ENCODE data around the gene TRIM37.

Gene TRIM37

DNA sequence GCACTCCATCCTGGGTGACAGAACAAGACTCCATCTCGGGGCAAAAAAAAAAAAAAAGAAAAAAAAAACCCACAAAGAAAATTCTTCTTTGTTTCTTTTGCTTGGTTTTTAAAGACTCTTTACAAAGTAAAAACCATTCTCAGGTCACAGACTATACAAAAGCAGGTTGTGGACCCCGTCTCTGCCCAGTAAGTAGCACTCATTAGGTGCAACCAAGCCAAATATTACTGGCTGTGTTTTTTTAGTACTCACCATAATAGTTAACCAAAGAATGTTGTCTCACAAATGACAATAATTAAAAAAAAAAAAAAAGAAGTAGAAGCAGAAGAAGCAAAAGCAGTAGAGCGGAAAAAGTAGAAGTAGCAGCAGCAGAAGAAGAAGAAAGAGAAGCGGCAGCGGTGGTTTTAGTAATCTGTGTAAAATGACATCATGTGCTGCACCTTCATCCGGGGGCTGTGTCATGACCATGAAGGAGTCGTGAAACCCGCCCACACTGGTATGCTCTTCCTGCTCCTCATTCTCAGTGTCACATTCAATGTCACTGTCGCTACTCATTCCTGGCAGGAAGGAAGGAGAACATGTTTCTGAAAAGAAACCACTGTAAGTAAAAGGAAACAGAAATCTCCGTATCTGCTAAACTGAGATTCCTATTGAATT is 105.4 kb downstream of the TRIM37 start:
- Histone ChIP-seq H3K27ac (ENCODE audit: low read length) (no peak overlapping the region), H3K9ac (ENCODE audit: low read length) (no peak overlapping the region), H3K36me3 (ENCODE audit: control insufficient read depth, low read depth, low read length) (peaks cover 21% of the 10 kb centered on the region), H3K27me3 (ENCODE audit: control insufficient read depth, insufficient read depth, low read length) (no peaks in the 10 kb centered on the region), H3K4me1 (ENCODE audit: control insufficient read depth, low read depth, low read length) (no peaks in the 10 kb centered on the region), H3K9me3 (ENCODE audit: control insufficient read depth, low read depth, low read length) (no peaks in the 10 kb centered on the region), H3K4me3 (ENCODE audit: low read length) (no peak overlapping the region)

DNA sequence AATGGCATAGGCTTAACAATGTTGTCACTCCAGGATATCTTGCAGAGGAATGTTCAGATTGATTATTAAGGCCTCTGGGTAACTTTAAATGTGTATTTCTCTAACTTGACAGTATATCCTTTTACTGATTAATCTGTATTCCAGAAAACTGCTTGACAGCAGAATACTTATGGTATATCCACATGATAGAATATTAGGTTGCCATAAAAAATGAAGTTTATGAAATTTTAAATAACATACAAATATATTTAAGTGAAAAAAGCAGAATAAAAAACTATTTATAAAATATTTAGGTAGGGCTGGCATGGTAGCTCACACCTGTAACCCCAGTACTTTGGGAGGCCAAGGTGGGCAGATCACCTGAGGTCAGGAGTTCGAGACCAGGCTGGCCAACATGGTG is 106.7 kb downstream of the TRIM37 start:
- peaks cover 21% of the 10 kb centered on the region for H3K36me3 ChIP-seq (ENCODE audit: control insufficient read depth, low read depth, low read length)
- no peak overlapping the region for H3K4me3 ChIP-seq (ENCODE audit: low read length)
- no peaks in the 10 kb centered on the region for H3K27me3 ChIP-seq (ENCODE audit: control insufficient read depth, insufficient read depth, low read length)
- H3K9ac ChIP-seq (ENCODE audit: low read length): no peak overlapping the region
- H3K27ac ChIP-seq (ENCODE audit: low read length): no peak overlapping the region
- H3K9me3 ChIP-seq (ENCODE audit: control insufficient read depth, low read depth, low read length): no peaks in the 10 kb centered on the region
- H3K4me1 ChIP-seq (ENCODE audit: control insufficient read depth, low read depth, low read length): no peaks in the 10 kb centered on the region

- peaks cover 21% of the 10 kb centered on the region for H3K36me3 ChIP-seq (ENCODE audit: control insufficient read depth, low read depth, low read length)
- no peaks in the 10 kb centered on the region for H3K27me3 ChIP-seq (ENCODE audit: control insufficient read depth, insufficient read depth, low read length)
- no peak overlapping the region for H3K9ac ChIP-seq (ENCODE audit: low read length)
- no peaks in the 10 kb centered on the region for H3K4me1 ChIP-seq (ENCODE audit: control insufficient read depth, low read depth, low read length)
- H3K9me3 ChIP-seq (ENCODE audit: control insufficient read depth, low read depth, low read length): no peaks in the 10 kb centered on the region
- no peak overlapping the region for H3K27ac ChIP-seq (ENCODE audit: low read length)
- no peak overlapping the region for H3K4me3 ChIP-seq (ENCODE audit: low read length)
These were observed 107.2 kb downstream of the TRIM37 start for GRCh38 chr17:58999500-58999899.

DNA sequence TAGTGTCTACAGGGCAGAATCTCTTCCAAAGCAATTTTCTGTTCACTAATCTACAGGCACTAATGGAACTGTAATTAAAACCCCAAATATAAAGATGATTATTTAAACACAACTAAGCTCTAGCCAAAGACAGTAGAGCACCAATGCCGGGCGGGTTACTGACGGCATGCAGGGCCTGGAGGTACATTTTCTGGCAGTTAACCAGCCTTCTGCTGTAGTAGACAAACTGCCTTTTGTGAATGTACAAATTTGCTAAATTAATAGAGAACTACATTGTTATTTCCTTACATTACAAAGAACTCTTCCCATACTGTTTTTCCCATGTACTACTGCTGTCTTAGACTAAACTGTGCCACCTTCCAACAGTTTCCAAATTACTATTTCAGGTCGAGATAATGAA is 107.8 kb downstream of the TRIM37 start:
- Histone ChIP-seq H3K9ac (ENCODE audit: low read length) (no peak overlapping the region), H3K4me1 (ENCODE audit: control insufficient read depth, low read depth, low read length) (no peaks in the 10 kb centered on the region), H3K27me3 (ENCODE audit: control insufficient read depth, insufficient read depth, low read length) (no peaks in the 10 kb centered on the region), H3K4me3 (ENCODE audit: low read length) (no peak overlapping the region), H3K27ac (ENCODE audit: low read length) (no peak overlapping the region), H3K9me3 (ENCODE audit: control insufficient read depth, low read depth, low read length) (no peaks in the 10 kb centered on the region), H3K36me3 (ENCODE audit: control insufficient read depth, low read depth, low read length) (peaks cover 21% of the 10 kb centered on the region)

DNA sequence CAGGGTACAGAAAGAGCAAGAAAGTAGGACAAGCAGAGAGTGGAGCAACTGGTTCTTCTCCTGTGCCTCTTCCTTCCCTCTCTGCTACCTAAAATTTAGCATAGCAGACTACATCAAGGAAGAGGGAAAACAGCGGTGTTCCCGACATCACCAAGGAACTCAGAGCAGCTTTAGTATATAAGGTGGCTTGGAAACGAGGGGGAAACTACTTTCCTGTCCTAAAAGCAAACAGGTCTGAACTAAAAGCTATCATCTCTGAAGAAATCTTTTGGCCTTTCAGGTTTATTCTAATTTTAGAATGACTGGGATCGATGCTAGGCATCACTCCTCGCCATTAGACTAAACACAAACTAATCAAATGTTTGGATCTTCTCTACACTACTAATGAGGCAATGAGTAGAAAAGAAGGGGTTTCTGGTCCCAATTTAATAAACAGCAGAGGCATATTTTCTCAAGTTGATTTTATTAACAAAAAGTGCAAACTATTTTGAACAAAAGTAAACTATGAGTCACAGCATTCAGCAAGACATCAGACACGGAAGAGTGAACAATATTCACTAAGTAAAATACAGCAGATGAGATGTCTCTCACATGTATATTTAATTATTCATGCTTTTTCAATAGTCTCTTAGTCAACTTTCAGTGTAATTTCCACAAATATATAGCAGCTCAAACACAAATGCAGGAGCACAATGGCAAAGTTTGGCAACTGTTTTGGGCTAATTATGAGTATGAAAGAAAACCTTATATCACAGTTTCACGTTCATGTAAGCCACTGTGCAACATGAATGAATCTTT is 108.7 kb downstream of the TRIM37 start:
- Histone ChIP-seq H3K27ac (ENCODE audit: low read length) (no peak overlapping the region), H3K9ac (ENCODE audit: low read length) (no peak overlapping the region), H3K4me1 (ENCODE audit: control insufficient read depth, low read depth, low read length) (no peaks in the 10 kb centered on the region), H3K27me3 (ENCODE audit: control insufficient read depth, insufficient read depth, low read length) (no peaks in the 10 kb centered on the region), H3K4me3 (ENCODE audit: low read length) (no peak overlapping the region), H3K36me3 (ENCODE audit: control insufficient read depth, low read depth, low read length) (peaks cover 21% of the 10 kb centered on the region), H3K9me3 (ENCODE audit: control insufficient read depth, low read depth, low read length) (no peaks in the 10 kb centered on the region)

DNA sequence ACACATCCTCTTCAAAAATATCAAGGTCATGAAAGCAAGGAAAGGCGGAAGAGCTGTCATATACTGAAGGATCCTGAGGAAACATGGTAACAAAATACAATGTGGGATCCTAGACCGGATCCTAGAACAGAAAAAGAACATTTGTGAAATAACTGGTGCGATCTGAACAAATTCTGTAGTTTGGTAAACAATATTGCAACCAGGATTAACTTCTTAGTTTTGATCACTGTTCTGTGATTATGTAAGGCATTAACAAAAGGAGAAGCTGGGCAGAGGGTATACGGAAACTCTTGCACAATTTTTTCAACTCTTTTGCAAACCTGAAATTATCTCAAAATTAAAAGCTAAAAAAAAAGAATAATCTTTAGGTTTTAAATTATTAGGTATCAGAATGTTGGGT is 109.7 kb downstream of the TRIM37 start:
- H3K27ac ChIP-seq (ENCODE audit: low read length): no peak overlapping the region

GRCh38 chr17:58995247-58995940 is 111.3 kb downstream of the TRIM37 start:
- Histone ChIP-seq H3K27me3 (ENCODE audit: control insufficient read depth, insufficient read depth, low read length) (no peaks in the 10 kb centered on the region), H3K4me3 (ENCODE audit: low read length) (no peak overlapping the region), H3K9ac (ENCODE audit: low read length) (no peak overlapping the region), H3K27ac (ENCODE audit: low read length) (no peak overlapping the region), H3K4me1 (ENCODE audit: control insufficient read depth, low read depth, low read length) (no peaks in the 10 kb centered on the region), H3K36me3 (ENCODE audit: control insufficient read depth, low read depth, low read length) (peaks cover 15% of the 10 kb centered on the region), H3K9me3 (ENCODE audit: control insufficient read depth, low read depth, low read length) (no peaks in the 10 kb centered on the region)

More for the DNA sequence above, 109.7 kb downstream of the TRIM37 start:
- H3K36me3 ChIP-seq (ENCODE audit: control insufficient read depth, low read depth, low read length): peaks cover 21% of the 10 kb centered on the region
- no peak overlapping the region for H3K9ac ChIP-seq (ENCODE audit: low read length)
- no peak overlapping the region for H3K4me3 ChIP-seq (ENCODE audit: low read length)
- no peaks in the 10 kb centered on the region for H3K27me3 ChIP-seq (ENCODE audit: control insufficient read depth, insufficient read depth, low read length)
- H3K4me1 ChIP-seq (ENCODE audit: control insufficient read depth, low read depth, low read length): no peaks in the 10 kb centered on the region
- no peaks in the 10 kb centered on the region for H3K9me3 ChIP-seq (ENCODE audit: control insufficient read depth, low read depth, low read length)

GRCh38 chr17:58993311-58993710 is 113.4 kb downstream of the TRIM37 start:
- Histone ChIP-seq H3K4me3 (ENCODE audit: low read length) (no peak overlapping the region), H3K27ac (ENCODE audit: low read length) (no peak overlapping the region), H3K9ac (ENCODE audit: low read length) (no peak overlapping the region), H3K9me3 (ENCODE audit: control insufficient read depth, low read depth, low read length) (no peaks in the 10 kb centered on the region), H3K36me3 (ENCODE audit: control insufficient read depth, low read depth, low read length) (no peaks in the 10 kb centered on the region), H3K27me3 (ENCODE audit: control insufficient read depth, insufficient read depth, low read length) (no peaks in the 10 kb centered on the region), H3K4me1 (ENCODE audit: control insufficient read depth, low read depth, low read length) (no peaks in the 10 kb centered on the region)

GRCh38 chr17:58991718-58992331 is 114.9 kb downstream of the TRIM37 start:
- no peaks in the 10 kb centered on the region for H3K36me3 ChIP-seq (ENCODE audit: control insufficient read depth, low read depth, low read length)
- no peak overlapping the region for H3K4me3 ChIP-seq (ENCODE audit: low read length)
- no peaks in the 10 kb centered on the region for H3K27me3 ChIP-seq (ENCODE audit: control insufficient read depth, insufficient read depth, low read length)
- no peak overlapping the region for H3K9ac ChIP-seq (ENCODE audit: low read length)
- no peaks in the 10 kb centered on the region for H3K4me1 ChIP-seq (ENCODE audit: control insufficient read depth, low read depth, low read length)
- H3K27ac ChIP-seq (ENCODE audit: low read length): no peak overlapping the region
- no peaks in the 10 kb centered on the region for H3K9me3 ChIP-seq (ENCODE audit: control insufficient read depth, low read depth, low read length)

- Histone ChIP-seq H3K9me3 (ENCODE audit: control insufficient read depth, low read depth, low read length) (no peaks in the 10 kb centered on the region), H3K27ac (ENCODE audit: low read length) (no peak overlapping the region), H3K9ac (ENCODE audit: low read length) (no peak overlapping the region), H3K4me3 (ENCODE audit: low read length) (no peak overlapping the region), H3K36me3 (ENCODE audit: control insufficient read depth, low read depth, low read length) (no peaks in the 10 kb centered on the region), H3K27me3 (ENCODE audit: control insufficient read depth, insufficient read depth, low read length) (no peaks in the 10 kb centered on the region), H3K4me1 (ENCODE audit: control insufficient read depth, low read depth, low read length) (no peaks in the 10 kb centered on the region)
These were observed 117.1 kb downstream of the TRIM37 start for GRCh38 chr17:58989629-58990028.

DNA sequence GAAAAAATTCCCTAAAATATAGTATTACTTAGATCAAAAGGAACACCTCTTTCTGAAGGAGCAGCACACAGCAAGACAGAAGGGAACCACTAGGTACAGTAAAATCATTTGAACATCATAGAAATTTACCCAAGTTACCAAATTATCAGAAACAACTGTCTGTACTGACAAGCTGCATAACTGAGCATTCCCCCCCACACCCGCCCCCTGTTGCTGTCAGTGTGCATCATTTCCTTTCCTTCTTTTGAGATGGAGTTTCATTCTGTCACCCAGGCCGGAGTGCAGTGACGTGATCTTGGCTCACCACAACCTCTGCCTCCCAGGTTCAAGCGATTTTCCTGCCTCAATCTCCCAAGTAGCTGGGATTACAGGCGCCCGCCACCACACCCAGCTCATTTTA is 120.7 kb downstream of the TRIM37 start:
- no peaks in the 10 kb centered on the region for H3K9me3 ChIP-seq (ENCODE audit: control insufficient read depth, low read depth, low read length)
- no peaks in the 10 kb centered on the region for H3K36me3 ChIP-seq (ENCODE audit: control insufficient read depth, low read depth, low read length)
- no peaks in the 10 kb centered on the region for H3K27me3 ChIP-seq (ENCODE audit: control insufficient read depth, insufficient read depth, low read length)
- no peaks in the 10 kb centered on the region for H3K4me1 ChIP-seq (ENCODE audit: control insufficient read depth, low read depth, low read length)
- no peak overlapping the region for H3K9ac ChIP-seq (ENCODE audit: low read length)
- no peak overlapping the region for H3K4me3 ChIP-seq (ENCODE audit: low read length)
- H3K27ac ChIP-seq (ENCODE audit: low read length): no peak overlapping the region
